Neural progenitor cell (in vitro differentiated cells): Measurements from ENCODE around the gene TTC12.

Source experiments
- EZH2 ChIP-seq: fragments of 200-600 bp; sonication (generic); IDR thresholded peaks from 2 replicates; pipeline ENCODE4 v1.6.1; 2017; ENCODE audit warnings: antibody characterized with exemption, mild to moderate bottlenecking, moderate library complexity
- TF ChIP-seq, protein P1 (sequence below): fragments of 200-600 bp; sonication (generic); IDR thresholded peaks from 2 replicates; pipeline ENCODE4 v1.5.1; 2017; ENCODE audit warnings: antibody characterized with exemption, mild to moderate bottlenecking

DNA sequence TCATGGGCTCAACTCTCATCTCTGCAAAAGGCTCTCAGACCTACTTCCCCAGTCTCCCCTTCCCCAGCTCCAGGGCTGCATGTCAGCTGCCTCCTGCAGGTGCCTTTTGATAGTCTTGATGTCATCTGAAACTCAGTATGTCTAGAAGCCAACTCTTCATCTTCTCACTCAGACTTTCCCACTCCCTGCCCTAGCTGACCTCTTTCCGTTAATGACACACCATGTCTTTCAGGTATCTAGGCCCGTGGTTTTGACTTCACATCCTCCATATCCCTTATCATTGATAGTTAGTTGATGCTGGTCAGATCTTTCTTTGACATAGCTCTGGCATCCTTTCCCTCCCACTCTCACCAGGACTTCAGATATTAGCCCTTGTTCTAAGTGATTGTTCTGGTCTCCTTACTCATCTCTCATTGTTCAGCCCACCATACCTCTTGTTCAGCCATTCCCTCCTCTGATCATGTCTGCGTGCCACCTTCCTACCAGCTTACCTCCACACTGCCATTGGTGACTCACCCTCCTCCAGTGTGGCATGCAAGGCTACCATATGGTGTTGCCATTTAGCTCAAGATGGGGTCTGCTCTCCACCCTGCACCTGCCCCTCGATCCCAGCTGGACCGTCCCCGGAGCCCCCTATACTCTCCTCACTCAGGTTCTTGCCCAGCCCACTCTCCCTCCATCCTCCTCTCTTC is 18.4 kb downstream of the TTC12 start:
- TF ChIP-seq, protein P1, sequence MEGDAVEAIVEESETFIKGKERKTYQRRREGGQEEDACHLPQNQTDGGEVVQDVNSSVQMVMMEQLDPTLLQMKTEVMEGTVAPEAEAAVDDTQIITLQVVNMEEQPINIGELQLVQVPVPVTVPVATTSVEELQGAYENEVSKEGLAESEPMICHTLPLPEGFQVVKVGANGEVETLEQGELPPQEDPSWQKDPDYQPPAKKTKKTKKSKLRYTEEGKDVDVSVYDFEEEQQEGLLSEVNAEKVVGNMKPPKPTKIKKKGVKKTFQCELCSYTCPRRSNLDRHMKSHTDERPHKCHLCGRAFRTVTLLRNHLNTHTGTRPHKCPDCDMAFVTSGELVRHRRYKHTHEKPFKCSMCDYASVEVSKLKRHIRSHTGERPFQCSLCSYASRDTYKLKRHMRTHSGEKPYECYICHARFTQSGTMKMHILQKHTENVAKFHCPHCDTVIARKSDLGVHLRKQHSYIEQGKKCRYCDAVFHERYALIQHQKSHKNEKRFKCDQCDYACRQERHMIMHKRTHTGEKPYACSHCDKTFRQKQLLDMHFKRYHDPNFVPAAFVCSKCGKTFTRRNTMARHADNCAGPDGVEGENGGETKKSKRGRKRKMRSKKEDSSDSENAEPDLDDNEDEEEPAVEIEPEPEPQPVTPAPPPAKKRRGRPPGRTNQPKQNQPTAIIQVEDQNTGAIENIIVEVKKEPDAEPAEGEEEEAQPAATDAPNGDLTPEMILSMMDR: no peak
- no peak for TF ChIP-seq EZH2
